ENCODE results near the gene MBNL2.

DNA sequence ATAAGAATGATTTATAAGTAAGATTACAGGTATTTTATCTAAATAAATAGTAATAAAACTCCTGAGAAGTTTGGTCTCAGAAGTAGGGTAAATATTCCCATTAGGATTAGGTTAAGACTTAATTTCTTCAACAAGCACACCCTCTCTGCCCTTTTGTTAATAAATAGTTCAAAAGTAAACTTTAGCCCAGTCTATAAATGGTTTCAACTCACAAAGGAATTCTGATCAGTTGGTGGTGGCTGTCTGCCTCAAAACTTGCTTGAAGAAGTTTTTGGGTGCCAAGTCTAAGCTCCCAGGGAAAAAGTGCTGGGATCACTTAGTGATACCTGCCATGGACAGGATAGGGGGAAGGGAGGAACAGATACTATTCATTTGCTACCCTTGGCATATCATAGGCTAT is 22.9 kb downstream of the MBNL2 start:
- TF ChIP-seq CTCF (IDR thresholded peaks at IDR 0.05), result no peak
- no peak for TF ChIP-seq POLR2A (IDR thresholded peaks at IDR 0.05)
